VCaP (cell line): Measurements from ENCODE around the gene EPDR1.

Experiments used
- H3K27ac ChIP-seq: fragments of 450-650 bp; 2 replicates; pipeline ENCODE4 v1.5.1; 2017
- CTCF ChIP-seq: fragments of 450-650 bp; conservative IDR thresholded peaks from 2 replicates; pipeline ENCODE4 v1.5.1; 2017; ENCODE audit warnings: mild to moderate bottlenecking, moderate library complexity

The EPDR1 gene

GRCh38 chr7:37984750-37985390, 64.4 kb downstream of the EPDR1 start:
- TF ChIP-seq CTCF = no peak
- no peak overlapping the region for H3K27ac ChIP-seq

- no peak overlapping the region for H3K27ac ChIP-seq
- no peak for TF ChIP-seq CTCF
Observed at GRCh38 chr7:37986908-37987330, 66.5 kb downstream of the EPDR1 start.

- no peak for TF ChIP-seq CTCF
- peak overlapping the region; percentile 15; the same call in 1 of the 2 replicates for H3K27ac ChIP-seq
Observed at GRCh38 chr7:37987732-37988131, 67.3 kb downstream of the EPDR1 start.

GRCh38 chr7:37988721-37989650, 68.5 kb downstream of the EPDR1 start:
- TF ChIP-seq CTCF = no peak
- H3K27ac ChIP-seq = no peak overlapping the region

- H3K27ac ChIP-seq = no peak overlapping the region
- TF ChIP-seq CTCF = no peak
Observed at GRCh38 chr7:37990337-37990736, 69.9 kb downstream of the EPDR1 start.

- TF ChIP-seq CTCF = no peak
- H3K27ac ChIP-seq = no peak overlapping the region
Observed at GRCh38 chr7:37993060-37993501, 72.6 kb downstream of the EPDR1 start.

- no peak for TF ChIP-seq CTCF
- H3K27ac ChIP-seq = no peak overlapping the region
Observed at GRCh38 chr7:37999673-38000072, 79.2 kb downstream of the EPDR1 start.
